HG03571 (cell line): ENCODE results near the gene SPTBN5.

Experiments
- ATAC-seq: cut with Tn5 transposase; IDR thresholded peaks from one replicate; pipeline ENCODE4 v1.9.1; 2021; ENCODE audit not compliant: unreplicated experiment

Gene SPTBN5

GRCh38 chr15:41827290-41827879 is 66.5 kb downstream of the SPTBN5 start:
- ATAC-seq: no peak

DNA sequence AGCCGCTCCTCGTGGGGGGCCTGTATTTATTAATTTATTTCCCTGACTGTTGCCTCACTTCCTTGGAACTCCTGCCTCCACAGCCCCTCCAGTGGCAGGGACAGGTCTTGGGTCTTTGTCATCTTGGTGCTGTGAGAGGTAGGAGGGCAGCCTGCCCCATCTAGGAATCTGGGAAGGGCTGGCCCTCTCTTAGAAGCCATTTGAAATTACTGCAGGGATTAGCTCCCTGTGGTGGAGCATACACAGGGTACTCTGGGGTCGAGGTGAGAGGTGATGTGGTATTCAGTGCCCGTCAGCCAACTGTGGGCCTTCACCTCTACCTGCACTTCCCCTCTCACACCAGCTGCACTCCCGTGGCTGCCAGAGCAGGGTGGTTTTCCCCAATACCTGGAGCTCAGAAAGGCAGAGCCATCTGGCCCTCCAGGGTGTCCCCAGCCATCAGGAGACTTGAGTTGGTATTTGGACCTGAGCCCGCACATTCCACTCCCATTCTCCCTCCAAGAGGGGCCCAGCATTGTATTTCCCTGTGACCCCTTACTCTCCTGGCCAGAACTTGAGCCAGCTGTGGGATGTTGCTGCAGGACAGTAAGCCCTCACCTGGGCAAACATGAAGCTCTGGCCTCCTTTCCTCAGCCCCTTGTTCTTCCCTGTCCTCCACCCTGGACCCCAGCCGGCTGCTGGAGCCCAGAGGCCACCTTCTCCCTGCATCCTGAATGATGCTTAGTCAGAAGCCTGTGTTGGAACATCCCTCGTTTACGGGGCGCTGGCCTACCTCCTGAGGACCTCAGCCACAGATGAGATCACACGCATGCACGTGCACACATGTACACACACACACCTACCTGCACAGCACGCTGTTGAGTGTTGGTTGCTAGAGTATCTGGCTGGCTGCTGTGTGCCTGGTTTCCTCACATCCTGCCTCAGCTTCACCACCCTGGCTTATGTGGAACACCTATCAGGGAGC is 68.0 kb downstream of the SPTBN5 start:
- no peak for ATAC-seq

DNA sequence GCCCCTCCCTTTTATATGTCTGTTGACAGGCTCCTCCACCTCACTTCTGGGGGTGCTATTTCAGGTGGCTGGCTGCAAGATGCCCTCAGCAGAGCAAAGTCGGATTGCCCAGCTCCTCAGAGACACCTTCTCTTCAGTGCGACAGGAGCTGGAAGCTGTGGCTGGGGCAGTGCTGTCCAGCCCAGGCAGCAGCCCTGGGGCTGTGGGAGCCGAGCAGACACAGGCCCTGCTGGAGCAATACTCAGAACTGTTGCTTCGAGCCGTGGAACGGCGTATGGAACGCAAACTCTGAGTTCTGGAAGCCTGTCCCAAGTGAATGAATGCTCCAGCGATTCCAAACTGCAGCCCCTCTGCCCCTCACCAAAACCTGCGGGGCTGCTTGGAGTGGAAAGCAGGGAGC is 68.7 kb downstream of the SPTBN5 start:
- no peak for ATAC-seq

DNA sequence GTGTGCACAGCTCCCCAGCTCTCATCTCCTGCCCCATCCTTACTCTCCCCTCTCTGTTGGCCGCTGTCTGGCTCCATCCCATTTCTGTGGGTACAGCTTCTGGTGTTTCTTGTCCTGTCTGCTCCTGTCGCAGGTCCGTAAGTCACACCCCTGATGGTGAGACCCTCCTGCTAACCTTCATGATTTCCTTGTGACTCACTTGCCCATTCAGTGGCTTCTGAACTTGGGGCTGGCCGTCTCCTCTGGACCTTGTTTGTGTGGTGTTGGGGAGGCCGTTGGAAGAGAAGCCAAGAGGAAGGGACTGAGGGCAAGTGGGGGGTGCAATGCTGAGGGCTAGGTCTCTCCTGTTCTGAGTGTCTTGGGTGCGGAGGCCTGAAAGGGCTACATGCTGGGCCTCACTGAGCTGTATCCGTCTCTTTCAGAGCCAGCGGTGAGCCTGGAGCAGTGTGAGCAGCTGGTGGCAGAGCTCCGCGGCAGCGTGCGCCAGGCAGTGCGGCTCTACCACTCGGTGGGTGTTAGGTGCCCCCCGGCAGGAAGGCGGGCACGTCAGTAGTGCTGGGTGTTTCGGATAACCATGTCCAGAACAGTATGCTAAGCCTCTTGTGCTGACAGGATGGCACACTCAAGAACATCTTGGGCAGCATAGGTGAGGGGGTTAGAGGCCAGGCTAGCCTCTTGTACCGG is 69.6 kb downstream of the SPTBN5 start:
- no peak for ATAC-seq

DNA sequence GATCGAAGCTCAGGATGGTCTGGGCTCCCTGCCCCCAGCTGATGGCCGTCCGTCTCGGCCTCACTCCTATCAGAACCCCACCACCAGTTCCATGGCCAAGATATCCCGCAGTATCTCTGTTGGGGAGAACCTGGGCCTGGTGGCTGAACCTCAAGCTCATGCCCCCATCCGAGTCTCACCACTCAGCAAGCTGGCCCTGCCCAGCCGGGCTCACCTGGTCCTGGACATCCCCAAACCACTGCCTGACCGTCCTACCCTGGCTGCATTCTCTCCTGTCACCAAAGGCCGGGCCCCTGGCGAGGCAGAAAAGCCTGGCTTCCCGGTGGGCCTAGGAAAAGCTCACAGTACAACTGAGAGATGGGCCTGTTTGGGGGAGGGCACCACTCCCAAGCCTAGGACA is 70.4 kb downstream of the SPTBN5 start:
- ATAC-seq: no peak

- ATAC-seq: no peak
Observed at GRCh38 chr15:41822957-41823356, 70.9 kb downstream of the SPTBN5 start.

- ATAC-seq: no peak
Observed at GRCh38 chr15:41822471-41822870, 71.4 kb downstream of the SPTBN5 start.

- no peak for ATAC-seq
Observed at GRCh38 chr15:41821831-41822230, 72.0 kb downstream of the SPTBN5 start.

DNA sequence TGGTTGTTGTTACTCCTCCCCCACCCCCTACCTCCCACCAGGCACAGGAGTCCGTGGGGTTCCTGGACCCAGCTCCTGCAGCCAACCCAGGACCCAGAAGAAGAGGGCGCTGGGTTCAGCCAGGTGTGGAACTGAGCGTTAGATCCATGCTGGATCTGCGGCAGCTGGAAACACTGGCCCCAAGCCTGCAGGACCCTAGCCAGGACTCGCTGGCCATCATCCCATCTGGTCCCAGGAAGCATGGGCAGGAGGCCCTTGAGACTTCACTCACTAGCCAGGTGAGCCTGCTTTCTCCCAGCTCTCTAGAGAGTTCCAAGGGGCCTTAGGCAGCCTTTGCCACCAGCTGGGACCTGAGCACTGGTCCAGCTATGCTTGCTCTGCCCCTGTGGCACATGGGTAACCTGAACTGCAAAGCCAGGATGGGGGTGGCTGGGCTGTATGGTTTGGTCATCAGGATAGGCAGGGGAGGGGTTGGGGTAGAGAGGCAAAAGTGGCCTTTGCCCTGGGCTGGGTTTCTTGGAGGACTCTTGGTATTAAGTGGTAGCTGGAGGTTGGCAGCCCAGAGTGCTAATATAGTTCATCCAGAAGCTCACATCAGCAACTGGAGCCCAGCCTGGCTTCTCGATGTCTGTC is 72.9 kb downstream of the SPTBN5 start:
- ATAC-seq: no peak

- ATAC-seq: no peak
Observed at GRCh38 chr15:41819455-41820050, 74.3 kb downstream of the SPTBN5 start.

- ATAC-seq: no peak
Observed at GRCh38 chr15:41817781-41818180, 76.1 kb downstream of the SPTBN5 start.

GRCh38 chr15:41817327-41817726 is 76.5 kb downstream of the SPTBN5 start:
- ATAC-seq: no peak

- no peak for ATAC-seq
Observed at GRCh38 chr15:41816788-41817187, 77.1 kb downstream of the SPTBN5 start.

DNA sequence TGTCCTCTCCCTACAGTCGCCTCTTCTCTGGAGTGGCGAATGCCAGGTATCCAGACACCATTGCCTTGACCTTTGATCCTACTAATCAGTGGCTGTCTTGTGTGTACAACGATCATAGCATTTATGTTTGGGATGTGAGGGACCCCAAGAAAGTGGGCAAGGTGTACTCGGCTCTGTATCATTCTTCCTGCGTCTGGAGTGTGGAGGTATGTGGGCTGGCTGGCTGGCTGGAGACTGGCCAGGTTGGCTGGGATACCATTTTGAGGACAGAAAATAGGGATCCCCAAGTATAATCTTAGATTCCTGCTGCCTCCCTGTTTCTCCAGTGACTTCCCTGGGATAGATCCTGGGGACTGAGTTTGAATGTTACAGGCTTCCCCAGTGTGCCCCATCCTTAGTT is 79.3 kb downstream of the SPTBN5 start:
- ATAC-seq: no peak

GRCh38 chr15:41813426-41813825 is 80.4 kb downstream of the SPTBN5 start:
- ATAC-seq: no peak

DNA sequence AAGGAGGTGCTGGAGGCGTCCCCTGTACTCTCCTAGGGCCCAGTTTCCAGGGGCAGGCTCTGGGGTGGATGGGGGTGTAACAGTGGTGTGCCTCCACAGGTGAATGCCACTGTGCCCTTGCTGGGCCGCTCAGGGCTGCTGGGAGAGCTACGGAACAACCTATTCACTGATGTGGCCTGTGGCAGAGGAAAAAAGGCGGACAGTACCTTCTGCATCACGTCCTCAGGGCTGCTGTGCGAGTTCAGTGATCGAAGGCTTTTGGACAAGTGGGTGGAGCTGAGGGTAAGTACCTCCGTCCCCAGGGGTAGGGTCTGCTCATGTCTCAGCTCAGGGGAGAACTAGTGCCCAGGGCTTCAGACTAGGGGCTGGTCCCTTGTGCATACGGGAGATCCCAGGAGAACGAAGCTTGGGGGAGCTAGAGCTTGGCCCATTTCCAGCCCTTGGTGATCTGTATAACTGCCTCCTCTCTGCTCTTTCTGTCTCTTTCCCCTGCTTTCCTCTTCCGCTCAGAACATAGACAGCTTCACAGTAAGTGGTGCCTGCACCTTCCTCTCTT is 81.0 kb downstream of the SPTBN5 start:
- no peak for ATAC-seq

GRCh38 chr15:41811432-41812195 is 82.2 kb downstream of the SPTBN5 start:
- no peak for ATAC-seq

- no peak for ATAC-seq
Observed at GRCh38 chr15:41810651-41811431, 83.0 kb downstream of the SPTBN5 start.

DNA sequence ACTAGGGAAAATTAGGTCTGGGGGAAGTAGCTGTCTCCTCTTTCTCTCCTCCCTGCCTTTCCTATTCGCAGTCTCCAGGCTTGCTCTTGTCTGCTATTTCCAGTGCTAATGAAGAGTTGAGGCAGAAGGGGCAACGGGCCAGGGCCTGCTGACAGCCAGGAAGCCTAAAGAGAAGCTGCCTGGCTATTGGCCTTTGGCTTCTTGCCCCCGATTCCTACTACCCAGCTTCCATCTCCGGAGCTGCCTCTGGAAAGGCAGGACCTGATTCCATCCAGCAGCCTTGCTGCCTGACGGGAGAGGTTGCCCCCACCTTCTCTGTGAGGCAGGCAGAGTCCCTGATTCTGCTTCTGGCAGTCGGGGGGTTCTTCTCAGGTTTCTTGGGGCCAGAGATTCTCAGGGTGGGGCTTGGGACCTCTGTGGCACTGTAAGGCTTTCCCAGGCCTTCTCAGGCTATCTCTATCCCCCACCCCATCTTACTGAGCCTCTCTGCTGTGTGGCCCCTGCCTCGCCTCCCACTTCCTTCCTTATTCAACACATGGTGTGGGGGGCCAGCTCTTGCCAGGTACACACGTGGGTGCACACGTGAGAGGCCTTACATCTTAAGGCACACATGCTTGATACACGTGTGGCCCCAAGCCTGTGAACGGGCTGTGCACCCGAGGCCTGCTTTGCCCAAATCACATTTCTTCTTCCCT is 84.2 kb downstream of the SPTBN5 start:
- ATAC-seq: no peak
